Mucosa of rectum (tissue), 2 donors: Measurements from ENCODE around the gene PTGES3.

Source experiments
- H3K27ac ChIP-seq, 2 donors: one replicate each; pipeline ENCODE4 v1.7.0; 2013; ENCODE audit warnings: inconsistent platforms in 2 of 2, low read depth in 2 of 2, low read length in 2 of 2
- H3K27me3 ChIP-seq, 2 donors: one replicate each; pipeline ENCODE4 v1.7.0; 2013; ENCODE audit warnings: low read length in 2 of 2; ENCODE audit not compliant: control insufficient read depth in 2 of 2, insufficient read depth in 2 of 2
- H3K36me3 ChIP-seq, 2 donors: one replicate each; pipeline ENCODE4 v1.7.0; 2013; ENCODE audit warnings: low read length in 2 of 2; ENCODE audit not compliant: control insufficient read depth in 2 of 2, insufficient read depth in 2 of 2
- H3K4me1 ChIP-seq, 2 donors: one replicate each; pipeline ENCODE4 v1.7.0; 2013; ENCODE audit warnings: low read length in 2 of 2, mild to moderate bottlenecking in 1 of 2; ENCODE audit not compliant: control insufficient read depth in 2 of 2, insufficient read depth in 2 of 2
- H3K4me3 ChIP-seq, 2 donors: one replicate each; pipeline ENCODE4 v1.7.0; 2013; ENCODE audit warnings: low read length in 2 of 2
- H3K9ac ChIP-seq, 2 donors: one replicate each; pipeline ENCODE4 v1.7.0; 2013; ENCODE audit warnings: low read length in 2 of 2, low read depth in 1 of 2, mild to moderate bottlenecking in 1 of 2
- H3K9me3 ChIP-seq, 2 donors: one replicate each; pipeline ENCODE4 v1.7.0; 2013; ENCODE audit warnings: low read length in 2 of 2; ENCODE audit not compliant: control insufficient read depth in 2 of 2
- donor health status: healthy.
- donor health status: Normal muscosa, but diverticular disease.

PTGES3 gene

GRCh38 chr12:56721721-56722120, 33.6 kb upstream of the PTGES3 start:
- no peak overlapping the region for H3K4me3 ChIP-seq
- no peaks in the 10 kb centered on the region for H3K27me3 ChIP-seq
- no peaks in the 10 kb centered on the region for H3K9me3 ChIP-seq
- H3K36me3 ChIP-seq = peaks cover 20 to 32% of the 10 kb centered on the region in 2 donors
- H3K9ac ChIP-seq = no peak overlapping the region
- no peak overlapping the region for H3K27ac ChIP-seq
- H3K4me1 ChIP-seq = peaks cover 35 to 36% of the 10 kb centered on the region in 2 donors

GRCh38 chr12:56721216-56721615, 33.1 kb upstream of the PTGES3 start:
- H3K9me3 ChIP-seq = no peaks in the 10 kb centered on the region
- H3K9ac ChIP-seq = no peak overlapping the region
- no peak overlapping the region for H3K4me3 ChIP-seq
- H3K4me1 ChIP-seq = peaks cover 35 to 36% of the 10 kb centered on the region in 2 donors
- H3K36me3 ChIP-seq = peaks cover 20 to 37% of the 10 kb centered on the region in 2 donors
- H3K27ac ChIP-seq = no peak overlapping the region
- H3K27me3 ChIP-seq = no peaks in the 10 kb centered on the region

GRCh38 chr12:56720731-56721151, 32.7 kb upstream of the PTGES3 start:
- Histone ChIP-seq H3K4me1 (peaks cover 36 to 37% of the 10 kb centered on the region in 2 donors), H3K4me3 (no peak overlapping the region), H3K9ac (no peak overlapping the region), H3K36me3 (peaks cover 20 to 42% of the 10 kb centered on the region in 2 donors), H3K9me3 (no peaks in the 10 kb centered on the region), H3K27me3 (no peaks in the 10 kb centered on the region), H3K27ac (no peak overlapping the region)

DNA sequence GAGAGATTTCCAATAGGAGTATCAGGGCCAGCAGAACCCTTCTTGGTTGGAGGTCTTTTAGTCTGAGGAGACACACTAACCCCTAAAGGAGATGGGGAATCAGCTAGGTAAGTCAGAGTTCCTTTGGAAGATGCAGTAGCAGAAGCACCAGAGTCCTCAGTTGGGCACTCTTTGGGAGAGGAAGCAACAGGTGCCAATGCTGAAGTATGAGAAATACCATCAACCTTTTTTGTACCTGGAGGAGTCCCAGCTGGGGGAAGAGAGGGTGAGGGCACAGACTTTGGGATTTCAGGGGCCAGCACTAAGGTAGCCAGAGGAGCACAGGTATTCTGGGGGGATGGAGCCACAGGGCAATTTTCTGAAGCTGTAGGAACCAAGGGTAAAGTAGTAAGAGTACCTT, 31.0 kb upstream of the PTGES3 start:
- Histone ChIP-seq H3K27me3 (no peaks in the 10 kb centered on the region), H3K9me3 (no peaks in the 10 kb centered on the region), H3K4me3 (no peak overlapping the region), H3K36me3 (peaks cover 22 to 58% of the 10 kb centered on the region in 2 donors), H3K27ac (no peak overlapping the region), H3K4me1 (peaks cover 35 to 38% of the 10 kb centered on the region in 2 donors), H3K9ac (no peak overlapping the region)

DNA sequence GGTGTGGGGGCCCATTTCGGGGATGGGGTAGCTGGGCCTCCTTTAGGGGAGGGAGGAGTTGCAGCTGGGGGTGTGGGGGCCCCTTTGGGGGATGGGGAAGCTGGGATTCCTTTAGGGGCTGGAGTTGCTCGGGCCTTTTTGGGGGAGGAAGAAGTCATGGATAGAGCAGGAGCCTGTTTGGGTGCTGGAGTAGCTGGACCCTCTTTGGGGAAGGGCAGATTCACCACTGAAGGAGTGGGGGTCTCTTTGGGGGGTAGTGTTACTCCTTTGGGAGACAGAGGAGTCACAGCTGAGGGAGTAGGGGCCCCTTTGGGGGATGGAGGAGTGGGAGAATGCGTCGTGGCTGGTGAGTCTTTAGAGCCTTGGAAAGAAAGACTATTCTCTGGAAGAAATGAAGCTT, 30.6 kb upstream of the PTGES3 start:
- Histone ChIP-seq H3K27me3 (no peaks in the 10 kb centered on the region), H3K9me3 (no peaks in the 10 kb centered on the region), H3K9ac (no peak overlapping the region), H3K4me1 (peaks cover 31 to 34% of the 10 kb centered on the region in 2 donors), H3K27ac (no peak overlapping the region), H3K36me3 (peaks cover 27 to 62% of the 10 kb centered on the region in 2 donors), H3K4me3 (no peak overlapping the region)

DNA sequence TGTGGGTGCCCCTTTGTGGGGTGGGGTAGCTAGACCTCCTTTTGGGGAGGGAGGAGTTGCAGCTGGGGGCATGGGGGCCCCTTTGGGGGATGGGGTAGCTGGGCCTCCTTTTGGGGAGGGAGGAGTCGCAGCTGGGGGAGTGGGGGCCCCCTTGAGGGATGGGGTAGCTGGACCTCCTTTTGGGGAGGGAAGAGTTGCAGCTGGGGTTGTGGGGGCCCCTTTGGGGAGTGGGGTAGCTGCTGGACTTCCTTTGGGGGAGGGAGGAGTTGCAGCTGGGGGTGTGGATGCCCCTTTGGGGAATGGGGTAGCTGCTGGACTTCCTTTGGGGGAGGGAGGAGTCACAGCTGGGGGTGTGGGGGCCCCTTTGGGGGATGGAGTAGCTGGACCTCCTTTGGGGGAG, 30.1 kb upstream of the PTGES3 start:
- Histone ChIP-seq H3K9me3 (no peaks in the 10 kb centered on the region), H3K4me1 (peaks cover 27 to 29% of the 10 kb centered on the region in 2 donors), H3K27ac (no peak overlapping the region), H3K27me3 (no peaks in the 10 kb centered on the region), H3K36me3 (peaks cover 32 to 67% of the 10 kb centered on the region in 2 donors), H3K4me3 (no peak overlapping the region), H3K9ac (no peak overlapping the region)

DNA sequence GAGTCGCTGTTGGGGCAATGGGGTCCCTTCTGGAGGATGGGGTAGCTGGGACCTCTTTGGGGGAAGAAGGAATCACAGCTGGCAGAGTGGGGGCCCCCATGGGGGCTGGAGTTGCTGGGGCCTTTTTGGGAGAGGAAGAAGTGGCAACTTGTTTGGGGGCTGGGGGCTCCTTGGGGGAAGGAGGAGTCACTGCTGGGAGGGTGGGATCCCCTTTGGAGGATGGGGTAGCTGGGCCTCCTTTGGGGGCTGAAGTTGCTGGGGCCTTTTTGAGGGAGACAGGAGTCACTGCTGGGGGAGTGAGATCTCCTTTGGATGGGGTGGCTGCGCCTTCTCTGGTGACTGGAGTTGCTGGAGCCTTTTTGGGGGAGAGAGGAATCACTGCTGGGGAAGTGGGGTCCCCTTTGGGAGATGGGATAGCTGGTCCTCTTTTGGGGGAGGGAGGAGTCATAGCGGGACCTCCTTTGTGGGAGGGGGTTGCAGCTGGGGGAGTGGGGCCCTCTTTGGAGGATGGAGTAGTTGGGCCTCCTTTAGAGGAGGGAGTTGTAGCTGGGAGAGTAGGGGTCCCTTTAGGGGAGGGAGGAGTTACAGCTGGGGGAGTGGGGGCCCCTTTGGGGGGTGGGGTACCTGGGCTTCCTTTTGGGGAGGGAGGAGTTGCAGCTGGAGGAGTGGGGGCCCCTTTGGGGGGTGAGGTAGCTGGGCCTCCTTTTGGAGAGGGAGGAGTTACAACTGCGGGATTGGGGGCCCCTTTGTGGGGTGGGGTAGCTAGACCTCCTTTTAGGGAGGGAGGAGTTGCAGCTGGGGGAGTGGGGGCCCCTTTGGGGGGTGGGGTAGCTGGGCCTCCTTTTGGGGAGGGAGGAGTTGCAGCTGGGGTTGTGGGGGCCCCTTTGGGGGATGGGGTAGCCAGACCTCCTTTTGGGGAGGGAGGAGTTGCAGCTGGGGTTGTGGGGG, 29.1 kb upstream of the PTGES3 start:
- Histone ChIP-seq H3K4me1 (peaks cover 17 to 21% of the 10 kb centered on the region in 2 donors), H3K36me3 (peaks cover 40 to 74% of the 10 kb centered on the region in 2 donors), H3K9ac (no peak overlapping the region), H3K27ac (no peak overlapping the region), H3K27me3 (no peaks in the 10 kb centered on the region), H3K9me3 (no peaks in the 10 kb centered on the region), H3K4me3 (no peak overlapping the region)

- H3K4me3 ChIP-seq = no peak overlapping the region
- no peak overlapping the region for H3K9ac ChIP-seq
- no peaks in the 10 kb centered on the region for H3K27me3 ChIP-seq
- H3K4me1 ChIP-seq = peaks cover 10 to 14% of the 10 kb centered on the region in 2 donors
- peaks cover 41 to 69% of the 10 kb centered on the region in 2 donors for H3K36me3 ChIP-seq
- H3K9me3 ChIP-seq = no peaks in the 10 kb centered on the region
- H3K27ac ChIP-seq = no peak overlapping the region
Observed at GRCh38 chr12:56716458-56716857, 28.4 kb upstream of the PTGES3 start.

DNA sequence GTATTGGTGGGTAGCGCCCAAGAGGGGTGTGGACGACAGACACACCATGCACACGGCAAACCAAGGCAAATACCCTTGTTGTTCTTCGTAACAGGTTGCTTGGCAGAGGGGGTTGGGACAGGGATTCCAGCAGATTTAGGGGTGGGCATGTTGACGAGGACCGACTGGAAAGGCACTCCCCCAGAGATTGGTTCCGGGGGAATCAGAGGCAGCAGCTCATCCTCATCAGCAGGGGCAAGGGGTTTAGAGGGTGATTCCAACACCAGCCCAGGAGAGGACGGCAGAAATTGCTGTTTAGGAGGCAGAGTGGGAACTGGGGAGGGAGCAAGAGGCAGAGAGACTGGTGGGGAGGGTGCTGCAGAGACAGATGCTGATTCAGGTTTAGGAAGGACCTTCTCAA, 27.7 kb upstream of the PTGES3 start:
- peaks cover 40 to 65% of the 10 kb centered on the region in 2 donors for H3K36me3 ChIP-seq
- H3K27ac ChIP-seq = no peak overlapping the region
- H3K4me3 ChIP-seq = no peak overlapping the region
- no peaks in the 10 kb centered on the region for H3K27me3 ChIP-seq
- H3K9ac ChIP-seq = no peak overlapping the region
- H3K4me1 ChIP-seq = peaks cover 3 to 8% of the 10 kb centered on the region in 2 donors
- no peaks in the 10 kb centered on the region for H3K9me3 ChIP-seq

DNA sequence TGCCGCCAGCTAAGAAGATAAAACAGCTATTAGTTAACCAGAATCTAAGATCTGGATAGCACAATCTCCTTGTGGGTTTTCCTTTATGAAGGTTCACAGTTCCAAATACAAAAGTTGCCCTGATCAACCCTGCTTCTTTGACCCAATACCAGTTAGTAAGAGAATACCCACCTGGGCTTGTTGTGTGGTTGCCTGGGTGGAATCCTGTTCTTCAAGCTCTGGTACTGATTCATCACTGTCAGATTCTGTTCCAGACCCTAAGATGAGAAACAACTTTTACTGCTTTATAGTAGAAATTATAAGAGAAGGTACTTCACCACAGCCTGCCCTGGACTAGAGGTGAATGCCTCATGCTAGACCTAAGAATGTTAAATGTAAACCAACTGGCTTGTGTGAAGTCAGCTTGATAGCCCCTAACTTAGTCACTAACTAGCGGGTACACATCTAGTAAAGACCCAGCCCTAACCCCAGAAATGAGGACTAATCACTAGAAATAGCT, 26.4 kb upstream of the PTGES3 start:
- H3K4me1 ChIP-seq = peaks cover 0 to 8% of the 10 kb centered on the region in 2 donors
- H3K9ac ChIP-seq = no peak overlapping the region
- H3K9me3 ChIP-seq = no peaks in the 10 kb centered on the region
- H3K27me3 ChIP-seq = no peaks in the 10 kb centered on the region
- peaks cover 26 to 55% of the 10 kb centered on the region in 2 donors for H3K36me3 ChIP-seq
- H3K4me3 ChIP-seq = no peak overlapping the region
- no peak overlapping the region for H3K27ac ChIP-seq
